ENCODE data around the gene SPCS1. TPM values are rescaled to one million over a fixed set of nuclear protein-coding genes. Genes with fewer than 3 reads are reported as not detected.

SPCS1 gene
- total and polyA plus RNA-seq, 9 of the 15 experiments (the other 6 are each of a cell fraction or from before 2014, with no cell fraction given) = 73.9 to 567 (median 127) TPM

DNA sequence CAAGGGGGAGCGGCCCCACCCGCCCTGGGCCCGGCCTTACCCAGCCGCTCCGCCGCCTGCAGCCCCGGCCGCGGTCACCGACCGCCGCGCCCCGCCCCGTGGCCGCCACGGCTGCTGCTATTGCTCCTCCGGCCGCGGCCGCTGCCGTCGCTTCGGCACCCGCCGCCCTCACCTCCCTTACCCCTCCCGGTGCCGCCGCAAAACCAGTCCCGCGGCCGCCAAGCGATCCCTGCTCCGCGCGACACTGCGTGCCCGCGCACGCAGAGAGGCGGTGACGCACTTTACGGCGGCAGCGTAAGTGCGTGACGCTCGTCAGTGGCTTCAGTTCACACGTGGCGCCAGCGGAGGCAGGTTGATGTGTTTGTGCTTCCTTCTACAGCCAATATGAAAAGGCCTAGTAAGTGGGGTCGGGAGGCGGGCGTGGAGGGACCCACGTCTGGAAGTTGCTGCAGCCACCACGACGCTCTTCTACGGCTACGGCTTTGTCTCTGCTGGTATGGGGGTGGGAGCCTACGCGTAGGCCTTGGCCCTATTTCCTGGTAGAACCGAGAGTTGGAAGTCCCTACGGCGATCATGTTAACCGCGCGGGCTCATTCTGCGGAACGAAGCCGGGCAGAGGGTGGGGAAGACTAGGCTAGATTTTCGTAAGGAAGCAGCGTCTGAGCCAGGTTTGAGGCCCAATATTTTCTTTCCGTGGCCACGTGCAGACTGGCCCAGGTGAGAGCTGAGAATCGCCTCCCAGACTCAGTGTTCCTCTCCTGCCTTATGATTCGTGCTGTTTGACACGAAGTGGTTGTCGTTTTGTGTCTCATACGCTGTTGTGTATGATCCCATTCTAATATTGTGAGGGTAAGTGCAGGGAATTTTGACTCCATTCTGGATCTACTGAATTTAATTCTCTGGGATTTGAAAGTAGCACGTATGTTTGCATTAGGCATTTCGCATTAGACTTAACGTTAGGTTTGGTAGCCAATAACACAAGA lies 19.9 kb upstream of the SPCS1 start, which contains the start of the genes GNL3 and PBRM1 (continued):
- TF ChIP-seq ATF1 (CRISPR knock-in tag; IDR thresholded peaks at IDR 0.05) (peak; percentile 40; the same call in 1 of the 2 replicates), ATF1 (tag; IDR thresholded peaks at IDR 0.05) (peak; percentile 94), HNRNPH1 (optimal IDR thresholded peaks at IDR 0.05; ENCODE audit: low read depth, low read length) (no peak), ZNF140 (CRISPR knock-in tag; IDR thresholded peaks at IDR 0.05) (no peak), ZC3H11A (IDR thresholded peaks at IDR 0.05; ENCODE audit: low read depth, low read length) (no peak), RFX7 (CRISPR knock-in tag; IDR thresholded peaks at IDR 0.05) (no peak), CBX1 (IDR thresholded peaks at IDR 0.05; ENCODE audit: low read depth) (no peak; the same call in 1 of the 2 replicates), MAFF (IDR thresholded peaks at IDR 0.05; ENCODE audit: low read length) (no peak), SRF (CRISPR knock-in tag; IDR thresholded peaks at IDR 0.05) (no peak; a peak in 1 of 4 replicates), ZZZ3 (IDR thresholded peaks at IDR 0.05) (no peak), ZNF174 (CRISPR knock-in tag; IDR thresholded peaks at IDR 0.05) (no peak), THRAP3 (IDR thresholded peaks at IDR 0.05; ENCODE audit: borderline replicate concordance) (no peak)
- TF ChIP-seq, protein P1, sequence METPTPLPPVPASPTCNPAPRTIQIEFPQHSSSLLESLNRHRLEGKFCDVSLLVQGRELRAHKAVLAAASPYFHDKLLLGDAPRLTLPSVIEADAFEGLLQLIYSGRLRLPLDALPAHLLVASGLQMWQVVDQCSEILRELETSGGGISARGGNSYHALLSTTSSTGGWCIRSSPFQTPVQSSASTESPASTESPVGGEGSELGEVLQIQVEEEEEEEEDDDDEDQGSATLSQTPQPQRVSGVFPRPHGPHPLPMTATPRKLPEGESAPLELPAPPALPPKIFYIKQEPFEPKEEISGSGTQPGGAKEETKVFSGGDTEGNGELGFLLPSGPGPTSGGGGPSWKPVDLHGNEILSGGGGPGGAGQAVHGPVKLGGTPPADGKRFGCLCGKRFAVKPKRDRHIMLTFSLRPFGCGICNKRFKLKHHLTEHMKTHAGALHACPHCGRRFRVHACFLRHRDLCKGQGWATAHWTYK (CRISPR knock-in tag; IDR thresholded peaks at IDR 0.05) = no peak
- TF ChIP-seq, protein P2, sequence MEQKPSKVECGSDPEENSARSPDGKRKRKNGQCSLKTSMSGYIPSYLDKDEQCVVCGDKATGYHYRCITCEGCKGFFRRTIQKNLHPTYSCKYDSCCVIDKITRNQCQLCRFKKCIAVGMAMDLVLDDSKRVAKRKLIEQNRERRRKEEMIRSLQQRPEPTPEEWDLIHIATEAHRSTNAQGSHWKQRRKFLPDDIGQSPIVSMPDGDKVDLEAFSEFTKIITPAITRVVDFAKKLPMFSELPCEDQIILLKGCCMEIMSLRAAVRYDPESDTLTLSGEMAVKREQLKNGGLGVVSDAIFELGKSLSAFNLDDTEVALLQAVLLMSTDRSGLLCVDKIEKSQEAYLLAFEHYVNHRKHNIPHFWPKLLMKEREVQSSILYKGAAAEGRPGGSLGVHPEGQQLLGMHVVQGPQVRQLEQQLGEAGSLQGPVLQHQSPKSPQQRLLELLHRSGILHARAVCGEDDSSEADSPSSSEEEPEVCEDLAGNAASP (IDR thresholded peaks at IDR 0.05) = no peak
- TF ChIP-seq, protein P3, sequence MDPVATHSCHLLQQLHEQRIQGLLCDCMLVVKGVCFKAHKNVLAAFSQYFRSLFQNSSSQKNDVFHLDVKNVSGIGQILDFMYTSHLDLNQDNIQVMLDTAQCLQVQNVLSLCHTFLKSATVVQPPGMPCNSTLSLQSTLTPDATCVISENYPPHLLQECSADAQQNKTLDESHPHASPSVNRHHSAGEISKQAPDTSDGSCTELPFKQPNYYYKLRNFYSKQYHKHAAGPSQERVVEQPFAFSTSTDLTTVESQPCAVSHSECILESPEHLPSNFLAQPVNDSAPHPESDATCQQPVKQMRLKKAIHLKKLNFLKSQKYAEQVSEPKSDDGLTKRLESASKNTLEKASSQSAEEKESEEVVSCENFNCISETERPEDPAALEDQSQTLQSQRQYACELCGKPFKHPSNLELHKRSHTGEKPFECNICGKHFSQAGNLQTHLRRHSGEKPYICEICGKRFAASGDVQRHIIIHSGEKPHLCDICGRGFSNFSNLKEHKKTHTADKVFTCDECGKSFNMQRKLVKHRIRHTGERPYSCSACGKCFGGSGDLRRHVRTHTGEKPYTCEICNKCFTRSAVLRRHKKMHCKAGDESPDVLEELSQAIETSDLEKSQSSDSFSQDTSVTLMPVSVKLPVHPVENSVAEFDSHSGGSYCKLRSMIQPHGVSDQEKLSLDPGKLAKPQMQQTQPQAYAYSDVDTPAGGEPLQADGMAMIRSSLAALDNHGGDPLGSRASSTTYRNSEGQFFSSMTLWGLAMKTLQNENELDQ (CRISPR knock-in tag; IDR thresholded peaks at IDR 0.05; ENCODE audit: borderline replicate concordance) = no peak
- TF ChIP-seq, protein P4, sequence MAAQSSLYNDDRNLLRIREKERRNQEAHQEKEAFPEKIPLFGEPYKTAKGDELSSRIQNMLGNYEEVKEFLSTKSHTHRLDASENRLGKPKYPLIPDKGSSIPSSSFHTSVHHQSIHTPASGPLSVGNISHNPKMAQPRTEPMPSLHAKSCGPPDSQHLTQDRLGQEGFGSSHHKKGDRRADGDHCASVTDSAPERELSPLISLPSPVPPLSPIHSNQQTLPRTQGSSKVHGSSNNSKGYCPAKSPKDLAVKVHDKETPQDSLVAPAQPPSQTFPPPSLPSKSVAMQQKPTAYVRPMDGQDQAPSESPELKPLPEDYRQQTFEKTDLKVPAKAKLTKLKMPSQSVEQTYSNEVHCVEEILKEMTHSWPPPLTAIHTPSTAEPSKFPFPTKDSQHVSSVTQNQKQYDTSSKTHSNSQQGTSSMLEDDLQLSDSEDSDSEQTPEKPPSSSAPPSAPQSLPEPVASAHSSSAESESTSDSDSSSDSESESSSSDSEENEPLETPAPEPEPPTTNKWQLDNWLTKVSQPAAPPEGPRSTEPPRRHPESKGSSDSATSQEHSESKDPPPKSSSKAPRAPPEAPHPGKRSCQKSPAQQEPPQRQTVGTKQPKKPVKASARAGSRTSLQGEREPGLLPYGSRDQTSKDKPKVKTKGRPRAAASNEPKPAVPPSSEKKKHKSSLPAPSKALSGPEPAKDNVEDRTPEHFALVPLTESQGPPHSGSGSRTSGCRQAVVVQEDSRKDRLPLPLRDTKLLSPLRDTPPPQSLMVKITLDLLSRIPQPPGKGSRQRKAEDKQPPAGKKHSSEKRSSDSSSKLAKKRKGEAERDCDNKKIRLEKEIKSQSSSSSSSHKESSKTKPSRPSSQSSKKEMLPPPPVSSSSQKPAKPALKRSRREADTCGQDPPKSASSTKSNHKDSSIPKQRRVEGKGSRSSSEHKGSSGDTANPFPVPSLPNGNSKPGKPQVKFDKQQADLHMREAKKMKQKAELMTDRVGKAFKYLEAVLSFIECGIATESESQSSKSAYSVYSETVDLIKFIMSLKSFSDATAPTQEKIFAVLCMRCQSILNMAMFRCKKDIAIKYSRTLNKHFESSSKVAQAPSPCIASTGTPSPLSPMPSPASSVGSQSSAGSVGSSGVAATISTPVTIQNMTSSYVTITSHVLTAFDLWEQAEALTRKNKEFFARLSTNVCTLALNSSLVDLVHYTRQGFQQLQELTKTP (IDR thresholded peaks at IDR 0.05; ENCODE audit: low read depth in 1 of 2, partially characterized antibody in 2 of 2) = no peak

All from K562 (cell line).